ENCODE measurements around the gene SMIM12.

The SMIM12 gene

GRCh38 chr1:34889705-34890104 is 30.2 kb upstream of the SMIM12 start:
- DNase-seq (no peak), ATAC-seq (ENCODE audit: insufficient read depth, low read depth) (no peak)
- TF ChIP-seq EZH2 (IDR thresholded peaks at IDR 0.05; ENCODE audit: borderline replicate concordance, low read depth, low read length, severe bottlenecking) (no peak), CTCF (IDR thresholded peaks at IDR 0.05; ENCODE audit: borderline replicate concordance, extremely low read depth, low read length, poor library complexity, severe bottlenecking) (no peak)
- Histone ChIP-seq H3K4me1 (ENCODE audit: insufficient read depth, low read length) (no peaks in the 10 kb centered on the region), H4K20me1 (ENCODE audit: insufficient read depth, low read length) (no peaks in the 10 kb centered on the region), H3K9ac (ENCODE audit: low read depth, low read length) (no peak overlapping the region), H2AFZ (ENCODE audit: low read depth, low read length) (no peak overlapping the region), H3K36me3 (ENCODE audit: insufficient read depth, low read length) (no peaks in the 10 kb centered on the region), H3K4me3 (ENCODE audit: low read depth in 1 of 2, low read length in 2 of 2) (no peak overlapping the region), H3K9me3 (ENCODE audit: insufficient read depth, low read length, severe bottlenecking) (peaks cover 12% of the 10 kb centered on the region), H3K27ac (ENCODE audit: low read length) (no peak overlapping the region), H3K27me3 (ENCODE audit: insufficient read depth, low read length, poor library complexity) (no peaks in the 10 kb centered on the region), H3K79me2 (ENCODE audit: insufficient read depth, low read length) (no peaks in the 10 kb centered on the region), H3K4me2 (ENCODE audit: insufficient read depth, low read length) (no peak overlapping the region)

DNA sequence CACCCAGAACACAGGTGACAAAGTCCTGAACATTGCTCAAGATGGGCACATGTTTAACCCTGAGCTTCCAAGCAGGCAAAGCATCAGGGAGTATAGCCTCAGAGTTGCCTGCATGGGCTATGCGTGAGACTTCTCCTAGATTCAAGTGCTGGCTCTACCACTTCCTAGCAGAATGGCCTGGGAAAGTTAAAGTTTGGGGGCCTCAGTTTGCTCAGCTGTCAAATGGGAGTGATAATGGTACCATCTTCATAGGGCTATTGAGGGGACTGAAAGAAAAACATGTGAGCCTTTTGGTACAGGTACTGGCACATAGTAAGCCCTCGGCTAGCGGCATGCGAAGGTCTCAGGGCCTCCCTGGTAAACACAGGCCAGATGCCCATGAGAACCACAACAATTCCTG is 28.0 kb upstream of the SMIM12 start:
- Histone ChIP-seq H3K4me2 (ENCODE audit: insufficient read depth, low read length) (no peak overlapping the region), H3K27ac (ENCODE audit: low read length) (no peak overlapping the region), H3K9me3 (ENCODE audit: insufficient read depth, low read length, severe bottlenecking) (peaks cover 5% of the 10 kb centered on the region), H3K79me2 (ENCODE audit: insufficient read depth, low read length) (no peaks in the 10 kb centered on the region), H4K20me1 (ENCODE audit: insufficient read depth, low read length) (no peaks in the 10 kb centered on the region), H3K4me1 (ENCODE audit: insufficient read depth, low read length) (no peaks in the 10 kb centered on the region), H2AFZ (ENCODE audit: low read depth, low read length) (no peak overlapping the region), H3K9ac (ENCODE audit: low read depth, low read length) (no peak overlapping the region), H3K36me3 (ENCODE audit: insufficient read depth, low read length) (no peaks in the 10 kb centered on the region), H3K27me3 (ENCODE audit: insufficient read depth, low read length, poor library complexity) (no peaks in the 10 kb centered on the region), H3K4me3 (ENCODE audit: low read depth in 1 of 2, low read length in 2 of 2) (no peak overlapping the region)
- TF ChIP-seq CTCF (IDR thresholded peaks at IDR 0.05; ENCODE audit: borderline replicate concordance, extremely low read depth, low read length, poor library complexity, severe bottlenecking) (no peak), EZH2 (IDR thresholded peaks at IDR 0.05; ENCODE audit: borderline replicate concordance, low read depth, low read length, severe bottlenecking) (no peak)
- DNase-seq (no peak), ATAC-seq (ENCODE audit: insufficient read depth, low read depth) (no peak)

GRCh38 chr1:34885405-34886247 is 26.1 kb upstream of the SMIM12 start:
- H3K4me2 ChIP-seq (ENCODE audit: insufficient read depth, low read length): no peak overlapping the region
- no peak overlapping the region for H2AFZ ChIP-seq (ENCODE audit: low read depth, low read length)

More at GRCh38 chr1:34885405-34886247, 26.1 kb upstream of the SMIM12 start:
- Histone ChIP-seq H3K27me3 (ENCODE audit: insufficient read depth, low read length, poor library complexity) (no peaks in the 10 kb centered on the region), H3K9ac (ENCODE audit: low read depth, low read length) (no peak overlapping the region), H3K4me3 (ENCODE audit: low read depth in 1 of 2, low read length in 2 of 2) (no peak overlapping the region), H3K27ac (ENCODE audit: low read length) (no peak overlapping the region), H4K20me1 (ENCODE audit: insufficient read depth, low read length) (no peaks in the 10 kb centered on the region), H3K9me3 (ENCODE audit: insufficient read depth, low read length, severe bottlenecking) (no peaks in the 10 kb centered on the region), H3K79me2 (ENCODE audit: insufficient read depth, low read length) (no peaks in the 10 kb centered on the region), H3K4me1 (ENCODE audit: insufficient read depth, low read length) (no peaks in the 10 kb centered on the region), H3K36me3 (ENCODE audit: insufficient read depth, low read length) (no peaks in the 10 kb centered on the region)
- ATAC-seq (ENCODE audit: insufficient read depth, low read depth) (no peak), DNase-seq (no peak)
- TF ChIP-seq EZH2 (IDR thresholded peaks at IDR 0.05; ENCODE audit: borderline replicate concordance, low read depth, low read length, severe bottlenecking) (no peak), CTCF (IDR thresholded peaks at IDR 0.05; ENCODE audit: borderline replicate concordance, extremely low read depth, low read length, poor library complexity, severe bottlenecking) (no peak)

All from DND-41 (cell line).